ENCODE results near the gene SEMA5B. TPM values are rescaled to one million over a fixed set of nuclear protein-coding genes. Genes with fewer than 3 reads are reported as not detected.

SEMA5B gene
- total and polyA plus RNA-seq, 2 of the 4 experiments (the other 2 are of a cell fraction): not detected

- no peaks in the 10 kb centered on the region for H3K9me3 ChIP-seq (ENCODE audit: control insufficient read depth, insufficient read depth, low read length)
- H2BK15ac ChIP-seq (ENCODE audit: low read depth, low read length): no peak overlapping the region
- ChIA-PET POLR2A (ENCODE audit: unreplicated experiment) (interaction anchor here (0.7 kb wide), 1 partner anchor 13 kb away, joined by 3 read pairs; no protein-coding TSS in a partner anchor), CTCF (no interaction called here)
- H2AK5ac ChIP-seq (ENCODE audit: low read depth, low read length): no peak overlapping the region
- H3K56ac ChIP-seq (ENCODE audit: extremely low read depth, insufficient read depth, low read length): no peak overlapping the region
- whole genome bisulfite sequencing, 2 experiments (ENCODE audit: extremely low coverage in 2 of 2, insufficient read length in 1 of 2): 40% methylated on average over 1 of the region's 12 CpGs; no CpG with 5 or more reads in 1 of the 2 experiments
- no peaks in the 10 kb centered on the region for H3K79me1 ChIP-seq (ENCODE audit: low read depth in 1 of 2, low read length in 2 of 2)
- no peak overlapping the region for H3K4ac ChIP-seq (ENCODE audit: low read depth, low read length)
- H3K27ac ChIP-seq (ENCODE audit: insufficient read depth, low read length): no peak overlapping the region
- no peak overlapping the region for H3K4me3 ChIP-seq (ENCODE audit: insufficient read depth, low read depth, low read length)
- H3K9ac ChIP-seq (ENCODE audit: low read depth, low read length): no peak overlapping the region
- H4K20me1 ChIP-seq (ENCODE audit: insufficient read depth, low read length): no peaks in the 10 kb centered on the region
- no peak overlapping the region for H2AFZ ChIP-seq (replicated peaks; ENCODE audit: low read length, poor library complexity)
- no peak overlapping the region for H3K4me2 ChIP-seq (ENCODE audit: low read depth, low read length)
- H2AK9ac ChIP-seq (replicated peaks; ENCODE audit: low read depth, low read length, poor library complexity): no peak overlapping the region
- H2BK5ac ChIP-seq (ENCODE audit: low read depth, low read length, poor library complexity, severe bottlenecking): no peak overlapping the region
- no peak overlapping the region for H3K23ac ChIP-seq (ENCODE audit: low read depth, low read length)
- H4K5ac ChIP-seq (ENCODE audit: low read depth, low read length): no peak overlapping the region
- intact Hi-C loops (cut with micrococcal nuclease): no loop called here
- no peak overlapping the region for H3K18ac ChIP-seq (ENCODE audit: low read depth, low read length)
- peaks cover 42% of the 10 kb centered on the region for H3K27me3 ChIP-seq (ENCODE audit: control insufficient read depth, insufficient read depth, low read length)
- H2BK20ac ChIP-seq (ENCODE audit: low read depth, low read length): no peak overlapping the region
- ATAC-seq (ENCODE audit: low read depth) (no peak), DNase-seq (no peak)
- H2BK120ac ChIP-seq (ENCODE audit: low read depth, low read length): no peak overlapping the region
- H3K36me3 ChIP-seq (ENCODE audit: control insufficient read depth, insufficient read depth, low read length): no peaks in the 10 kb centered on the region
- dilution Hi-C loops (cut with HindIII; ENCODE audit: low sequenced_read_pairs, unreplicated experiment): no loop called here
- no peak overlapping the region for H3K14ac ChIP-seq (replicated peaks; ENCODE audit: low read depth, low read length)
- H3K9me1 ChIP-seq (ENCODE audit: insufficient read depth, low read length): no peaks in the 10 kb centered on the region
- TF ChIP-seq RFX5 (IDR thresholded peaks at IDR 0.05; ENCODE audit: low read depth, low read length) (no peak), FOS (IDR thresholded peaks at IDR 0.05; ENCODE audit: low read depth, low read length) (no peak), MAZ (IDR thresholded peaks at IDR 0.05; ENCODE audit: borderline replicate concordance, low read depth, low read length) (no peak), RCOR1 (IDR thresholded peaks at IDR 0.05; ENCODE audit: insufficient replicate concordance, low read length) (no peak), CEBPB (IDR thresholded peaks at IDR 0.05; ENCODE audit: low read depth, low read length) (no peak), RAD21 (IDR thresholded peaks at IDR 0.05; ENCODE audit: low read length) (no peak), CTCF (conservative IDR thresholded peaks at IDR 0.05; ENCODE audit: low read depth, low read length) (no peak), MXI1 (IDR thresholded peaks at IDR 0.05; ENCODE audit: borderline replicate concordance, low read depth, low read length) (no peak)
- TF ChIP-seq, protein P1, sequence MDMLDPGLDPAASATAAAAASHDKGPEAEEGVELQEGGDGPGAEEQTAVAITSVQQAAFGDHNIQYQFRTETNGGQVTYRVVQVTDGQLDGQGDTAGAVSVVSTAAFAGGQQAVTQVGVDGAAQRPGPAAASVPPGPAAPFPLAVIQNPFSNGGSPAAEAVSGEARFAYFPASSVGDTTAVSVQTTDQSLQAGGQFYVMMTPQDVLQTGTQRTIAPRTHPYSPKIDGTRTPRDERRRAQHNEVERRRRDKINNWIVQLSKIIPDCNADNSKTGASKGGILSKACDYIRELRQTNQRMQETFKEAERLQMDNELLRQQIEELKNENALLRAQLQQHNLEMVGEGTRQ (IDR thresholded peaks at IDR 0.05; ENCODE audit: low read depth, low read length): no peak
- H3K4me1 ChIP-seq (ENCODE audit: control insufficient read depth, insufficient read depth, low read length): no peaks in the 10 kb centered on the region
- in situ Hi-C loops (cut with MboI; ENCODE audit: low sequenced_read_pairs): no loop called here
- no peak overlapping the region for H4K8ac ChIP-seq (ENCODE audit: low read depth in 2 of 2, low read length in 2 of 2)
- no peak overlapping the region for H4K91ac ChIP-seq (ENCODE audit: insufficient read depth, low read depth, low read length)
- BruUV-seq (replicated peaks): no TSS peak
Measured at GRCh38 chr3:122929188-122930062, 98.1 kb downstream of the SEMA5B start.

Measured in IMR-90 (cell line).